WERI-Rb-1 (cell line): ENCODE results near the gene MAP3K5.

Experiments used
- DNase-seq: peaks from one replicate; pipeline ENCODE4 v3.0.0-alpha.2; 2020
- H3K27ac ChIP-seq: fragments of 250-450 bp; sonication (Bioruptor Pico); 2 replicates; pipeline ENCODE4 v1.5.1; 2020; ENCODE audit warnings: mild to moderate bottlenecking, moderate library complexity
- H3K27me3 ChIP-seq: fragments of 250-450 bp; sonication (Bioruptor Pico); 2 replicates; pipeline ENCODE4 v1.5.1; 2021; ENCODE audit warnings: mild to moderate bottlenecking, low read depth, moderate library complexity; ENCODE audit not compliant: insufficient read depth, severe bottlenecking
- H3K36me3 ChIP-seq: fragments of 250-450 bp; sonication (Bioruptor Pico); 2 replicates; pipeline ENCODE4 v1.5.1; 2020; ENCODE audit warnings: mild to moderate bottlenecking, moderate library complexity
- H3K4me3 ChIP-seq: 2 replicates; pipeline ENCODE4 v1.5.1; 2011; ENCODE audit warnings: low read depth, mild to moderate bottlenecking, control low read depth, low read length
- H3K9me3 ChIP-seq: fragments of 250-450 bp; sonication (Bioruptor Pico); 2 replicates; pipeline ENCODE4 v1.5.1; 2021; ENCODE audit warnings: mild to moderate bottlenecking, moderate library complexity; ENCODE audit not compliant: severe bottlenecking
- TF ChIP-seq, protein P1 (sequence below): IDR thresholded peaks from 2 replicates; pipeline ENCODE4 v1.5.1; 2011; ENCODE audit warnings: low read depth, mild to moderate bottlenecking, control low read depth, inconsistent platforms, low read length

MAP3K5 gene

DNA sequence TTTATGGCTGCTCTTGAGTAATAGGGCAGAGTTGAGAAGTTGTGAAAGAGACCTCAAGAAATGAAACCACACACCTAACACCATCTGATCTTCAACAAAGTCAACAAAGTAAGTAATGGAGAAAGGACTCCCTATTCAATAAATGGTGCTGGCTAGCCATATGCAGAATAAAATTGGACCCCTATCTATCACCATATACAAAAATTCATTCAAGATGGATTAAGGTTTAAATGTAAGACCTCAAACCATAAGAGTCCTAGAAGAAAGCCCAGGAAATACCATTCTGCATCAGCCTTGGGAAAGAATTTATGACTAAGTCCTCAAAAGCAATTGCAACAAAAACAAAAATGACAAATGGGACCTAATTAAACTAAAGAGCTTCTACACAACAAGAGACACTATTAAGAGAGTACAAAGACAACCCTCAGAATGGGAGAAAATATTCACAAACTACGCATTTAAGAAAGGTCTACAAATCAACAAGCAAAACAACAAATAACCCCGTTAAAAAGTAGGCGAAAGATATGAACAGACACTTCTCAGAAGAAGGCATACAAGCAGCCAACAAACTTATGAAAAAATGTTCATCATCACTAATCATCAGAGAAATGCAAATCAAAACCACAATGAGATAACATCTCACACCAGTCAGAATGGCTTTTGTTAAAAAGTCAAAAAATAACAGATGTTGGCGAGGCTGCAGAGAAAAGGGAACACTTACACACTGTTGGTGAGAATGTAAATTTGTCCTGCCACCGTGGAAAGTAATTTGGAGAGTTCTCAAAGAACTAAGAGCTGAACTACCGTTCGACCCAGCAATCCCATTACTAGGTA, 4.0 kb downstream of the MAP3K5 start:
- TF ChIP-seq, protein P1, sequence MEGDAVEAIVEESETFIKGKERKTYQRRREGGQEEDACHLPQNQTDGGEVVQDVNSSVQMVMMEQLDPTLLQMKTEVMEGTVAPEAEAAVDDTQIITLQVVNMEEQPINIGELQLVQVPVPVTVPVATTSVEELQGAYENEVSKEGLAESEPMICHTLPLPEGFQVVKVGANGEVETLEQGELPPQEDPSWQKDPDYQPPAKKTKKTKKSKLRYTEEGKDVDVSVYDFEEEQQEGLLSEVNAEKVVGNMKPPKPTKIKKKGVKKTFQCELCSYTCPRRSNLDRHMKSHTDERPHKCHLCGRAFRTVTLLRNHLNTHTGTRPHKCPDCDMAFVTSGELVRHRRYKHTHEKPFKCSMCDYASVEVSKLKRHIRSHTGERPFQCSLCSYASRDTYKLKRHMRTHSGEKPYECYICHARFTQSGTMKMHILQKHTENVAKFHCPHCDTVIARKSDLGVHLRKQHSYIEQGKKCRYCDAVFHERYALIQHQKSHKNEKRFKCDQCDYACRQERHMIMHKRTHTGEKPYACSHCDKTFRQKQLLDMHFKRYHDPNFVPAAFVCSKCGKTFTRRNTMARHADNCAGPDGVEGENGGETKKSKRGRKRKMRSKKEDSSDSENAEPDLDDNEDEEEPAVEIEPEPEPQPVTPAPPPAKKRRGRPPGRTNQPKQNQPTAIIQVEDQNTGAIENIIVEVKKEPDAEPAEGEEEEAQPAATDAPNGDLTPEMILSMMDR = no peak
- no peaks in the 10 kb centered on the region for H3K9me3 ChIP-seq
- H3K27me3 ChIP-seq = no peaks in the 10 kb centered on the region
- no peak overlapping the region for H3K4me3 ChIP-seq
- no peak for DNase-seq
- H3K36me3 ChIP-seq = no peaks in the 10 kb centered on the region
- no peak overlapping the region for H3K27ac ChIP-seq

DNA sequence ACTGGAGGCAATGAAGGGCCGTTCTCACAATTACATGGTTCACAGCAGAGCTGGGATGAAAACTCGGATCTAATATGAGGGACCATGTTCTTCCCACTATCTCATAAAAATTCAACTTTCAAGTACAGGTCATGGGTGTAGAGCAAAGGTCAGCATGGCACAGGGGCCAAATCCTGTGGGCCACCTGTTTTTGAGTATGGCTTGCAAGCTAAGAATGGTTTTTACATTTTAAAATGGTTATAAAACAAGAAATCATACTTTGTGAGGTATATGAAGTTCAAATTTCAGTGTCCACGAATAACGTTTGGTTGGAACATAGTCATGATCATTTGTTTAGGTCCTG, 4.6 kb downstream of the MAP3K5 start:
- Histone ChIP-seq H3K4me3 (no peak overlapping the region), H3K9me3 (no peaks in the 10 kb centered on the region), H3K36me3 (no peaks in the 10 kb centered on the region), H3K27me3 (no peaks in the 10 kb centered on the region), H3K27ac (no peak overlapping the region)
- TF ChIP-seq, protein P1 = no peak
- DNase-seq = no peak

DNA sequence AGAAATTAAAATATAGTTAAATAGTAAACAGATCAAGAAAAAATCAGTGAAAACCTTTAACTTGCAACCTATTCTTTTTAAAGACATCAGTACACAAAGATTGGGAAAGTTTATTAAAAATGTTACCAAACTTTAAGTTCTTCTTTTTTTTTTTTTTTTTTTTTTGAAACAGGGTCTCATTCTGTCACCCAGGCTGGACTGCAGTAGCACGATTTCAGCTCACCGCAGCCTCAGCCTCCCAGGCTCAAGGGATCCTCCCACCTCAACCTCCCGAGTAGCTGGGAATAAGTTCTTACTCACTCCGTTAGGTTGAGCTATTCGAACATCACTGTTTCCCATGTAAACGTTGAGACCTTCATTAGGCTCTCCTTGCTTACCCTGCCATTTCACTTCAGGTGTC, 5.6 kb downstream of the MAP3K5 start:
- Histone ChIP-seq H3K27me3 (no peaks in the 10 kb centered on the region), H3K9me3 (no peaks in the 10 kb centered on the region), H3K36me3 (no peaks in the 10 kb centered on the region), H3K27ac (no peak overlapping the region), H3K4me3 (no peak overlapping the region)
- TF ChIP-seq, protein P1 = no peak
- DNase-seq = no peak

DNA sequence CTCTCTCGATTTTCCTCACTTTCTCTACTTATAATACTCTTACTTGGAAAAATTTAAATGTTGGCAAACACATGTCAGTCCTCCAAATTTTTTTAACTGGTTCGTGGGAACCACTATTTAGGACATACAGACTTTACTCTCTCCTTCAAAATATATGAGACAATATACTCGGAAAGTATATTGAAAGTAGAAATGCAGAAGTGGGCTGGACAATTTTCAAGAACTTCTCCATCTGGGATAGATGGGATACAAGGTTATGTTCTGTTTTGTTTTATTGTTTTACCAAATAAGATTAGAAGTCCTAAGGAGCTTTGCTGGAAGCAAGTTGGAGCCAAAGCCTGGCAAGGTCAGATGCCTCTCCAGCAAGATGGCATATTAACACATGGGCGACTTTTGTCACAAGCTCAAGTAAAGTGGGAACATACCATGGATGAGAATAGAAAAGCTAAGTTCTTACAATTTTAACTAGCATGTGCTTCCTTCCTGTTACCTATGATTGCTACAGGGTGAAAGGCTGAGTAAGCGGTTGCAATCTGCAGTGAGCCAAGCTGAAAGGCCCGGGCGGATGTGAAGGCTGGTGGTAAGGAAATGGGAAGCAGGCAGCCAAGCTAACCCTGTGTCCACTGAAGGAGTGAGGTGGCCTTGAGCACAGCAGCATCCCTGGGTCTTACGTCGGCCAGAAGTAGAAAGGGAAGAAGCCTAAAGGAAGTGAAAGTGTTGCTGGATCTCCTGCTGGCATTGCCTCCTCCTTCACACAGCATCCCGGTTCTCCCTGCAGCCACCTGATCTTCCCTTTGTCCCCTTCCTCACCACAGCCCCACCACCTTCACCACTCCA, 7.1 kb downstream of the MAP3K5 start:
- Histone ChIP-seq H3K9me3 (no peaks in the 10 kb centered on the region), H3K27me3 (no peaks in the 10 kb centered on the region), H3K27ac (no peak overlapping the region), H3K36me3 (no peaks in the 10 kb centered on the region), H3K4me3 (no peak overlapping the region)
- DNase-seq = no peak
- TF ChIP-seq, protein P1 = no peak

DNA sequence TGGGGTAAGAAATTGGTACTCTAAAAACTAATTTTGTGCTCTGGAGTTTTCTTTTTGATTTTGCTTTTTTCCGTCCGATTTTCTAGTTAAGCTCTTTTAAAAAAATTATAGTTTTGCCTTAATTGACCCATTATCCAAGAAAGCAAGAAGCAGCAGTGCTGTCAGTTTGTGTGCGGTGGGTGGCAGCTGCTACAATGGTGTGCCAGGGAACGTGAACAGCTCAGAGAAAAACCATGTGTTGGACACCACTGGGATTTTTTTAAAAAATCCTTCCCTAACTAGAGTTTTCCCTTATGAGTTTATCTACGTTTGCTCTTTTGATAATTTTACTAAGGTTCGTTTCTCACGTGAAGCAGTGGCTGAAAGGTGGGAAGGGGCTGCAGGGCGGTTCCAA, 8.0 kb downstream of the MAP3K5 start:
- Histone ChIP-seq H3K27me3 (no peaks in the 10 kb centered on the region), H3K27ac (no peak overlapping the region), H3K9me3 (no peaks in the 10 kb centered on the region), H3K36me3 (no peaks in the 10 kb centered on the region), H3K4me3 (no peak overlapping the region)
- DNase-seq = no peak
- TF ChIP-seq, protein P1 = no peak
